GDM1 (cell line): ENCODE results near the gene LRRC8D.
A peak's percentile ranks its signal among the peaks of the same experiment; 100 is the strongest.

Experiments
- DNase-seq: peaks from one replicate; lab custom pipeline; 2025; lab: John Stamatoyannopoulos, UW

The LRRC8D gene

GRCh38 chr1:89834083-89834704 lies 13.4 kb downstream of the LRRC8D start:
- DNase-seq: no peak

- no peak for DNase-seq
Observed at GRCh38 chr1:89836252-89837035, 15.6 kb downstream of the LRRC8D start.

- no peak for DNase-seq
Observed at GRCh38 chr1:89837036-89837481, 16.2 kb downstream of the LRRC8D start.

GRCh38 chr1:89837510-89837909 lies 16.7 kb downstream of the LRRC8D start:
- no peak for DNase-seq

GRCh38 chr1:89839516-89839915 lies 18.7 kb downstream of the LRRC8D start:
- no peak for DNase-seq

- DNase-seq: no peak
Observed at GRCh38 chr1:89841507-89841906, 20.7 kb downstream of the LRRC8D start.

GRCh38 chr1:89842567-89843272 lies 21.9 kb downstream of the LRRC8D start:
- no peak for DNase-seq

GRCh38 chr1:89843273-89844130 lies 22.7 kb downstream of the LRRC8D start:
- peak; percentile 74 for DNase-seq

GRCh38 chr1:89844241-89844807 lies 23.5 kb downstream of the LRRC8D start:
- DNase-seq: no peak

GRCh38 chr1:89844860-89845259 lies 24.0 kb downstream of the LRRC8D start:
- no peak for DNase-seq

GRCh38 chr1:89847191-89847729 lies 26.4 kb downstream of the LRRC8D start:
- no peak for DNase-seq

GRCh38 chr1:89850844-89851415 lies 30.1 kb downstream of the LRRC8D start:
- DNase-seq: no peak

GRCh38 chr1:89854140-89854539 lies 33.3 kb downstream of the LRRC8D start:
- no peak for DNase-seq

GRCh38 chr1:89855413-89856123 lies 34.7 kb downstream of the LRRC8D start:
- DNase-seq: no peak

GRCh38 chr1:89863165-89863830 lies 42.5 kb downstream of the LRRC8D start:
- DNase-seq: no peak

GRCh38 chr1:89865498-89866382 lies 44.9 kb downstream of the LRRC8D start:
- no peak for DNase-seq

- DNase-seq: no peak
Observed at GRCh38 chr1:89866568-89866967, 45.7 kb downstream of the LRRC8D start.

- no peak for DNase-seq
Observed at GRCh38 chr1:89870998-89871397, 50.2 kb downstream of the LRRC8D start.
